ENCODE measurements around the gene GPR52. TPM values are rescaled to one million over a fixed set of nuclear protein-coding genes. Genes with fewer than 3 reads are reported as not detected.

Gene GPR52
- total RNA-seq, 1 experiment from 2014 or later = 0.90 TPM

GRCh38 chr1:174428739-174429138 is 19.0 kb upstream of the GPR52 start:
- BruUV-seq (replicated peaks) = no TSS peak
- no peaks in the 10 kb centered on the region for H3K4me1 ChIP-seq (ENCODE audit: insufficient read depth, low read length, poor library complexity, severe bottlenecking)
- ChIA-PET CTCF (no interaction called here), POLR2A (ENCODE audit: low non-redundant PET) (no interaction called here)
- no peak overlapping the region for H3K27ac ChIP-seq (ENCODE audit: low read depth, low read length, poor library complexity, severe bottlenecking)
- no peaks in the 10 kb centered on the region for H3K9me3 ChIP-seq (ENCODE audit: low read depth, low read length, poor library complexity, severe bottlenecking)
- intact Hi-C loops (cut with micrococcal nuclease; ENCODE audit: unreplicated experiment) = no loop called here
- TF ChIP-seq CTCF (conservative IDR thresholded peaks at IDR 0.05; ENCODE audit: low read depth, low read length) (no peak), EZH2 (IDR thresholded peaks at IDR 0.05; ENCODE audit: borderline replicate concordance, low read depth, low read length, poor library complexity, severe bottlenecking) (no peak)
- DNase-seq (ENCODE audit: low spot score) = no peak
- no peaks in the 10 kb centered on the region for H3K36me3 ChIP-seq (ENCODE audit: insufficient read depth, low read length, poor library complexity, severe bottlenecking)
- no peaks in the 10 kb centered on the region for H3K27me3 ChIP-seq (replicated peaks; ENCODE audit: insufficient read depth, low read depth, low read length, poor library complexity)
- no peak overlapping the region for H3K4me3 ChIP-seq (ENCODE audit: low read depth, low read length, poor library complexity, severe bottlenecking)

DNA sequence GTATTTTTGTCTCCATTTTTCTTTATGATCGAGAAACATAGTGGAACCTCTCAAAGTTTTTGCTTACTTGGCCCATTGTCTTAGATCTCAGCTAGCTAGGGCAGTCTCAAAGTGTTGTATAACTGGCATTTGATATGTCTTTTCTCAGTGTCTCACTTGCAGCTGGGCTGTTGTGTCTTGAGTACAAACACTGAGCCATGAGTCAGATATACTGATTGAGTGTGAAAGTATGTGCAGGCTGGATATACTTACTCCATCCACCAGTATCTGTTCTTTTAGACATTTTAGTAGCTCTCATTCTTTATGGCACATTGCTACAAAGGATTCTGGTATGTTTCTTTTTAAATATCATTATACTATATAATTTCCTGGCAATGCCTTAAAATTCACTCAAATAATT is 14.3 kb upstream of the GPR52 start:
- Histone ChIP-seq H3K27me3 (replicated peaks; ENCODE audit: insufficient read depth, low read depth, low read length, poor library complexity) (no peaks in the 10 kb centered on the region), H3K36me3 (ENCODE audit: insufficient read depth, low read length, poor library complexity, severe bottlenecking) (no peaks in the 10 kb centered on the region), H3K27ac (ENCODE audit: low read depth, low read length, poor library complexity, severe bottlenecking) (no peak overlapping the region), H3K4me1 (ENCODE audit: insufficient read depth, low read length, poor library complexity, severe bottlenecking) (no peaks in the 10 kb centered on the region), H3K4me3 (ENCODE audit: low read depth, low read length, poor library complexity, severe bottlenecking) (no peak overlapping the region), H3K9me3 (ENCODE audit: low read depth, low read length, poor library complexity, severe bottlenecking) (no peaks in the 10 kb centered on the region)
- no TSS peak for BruUV-seq (replicated peaks)
- intact Hi-C loops (cut with micrococcal nuclease; ENCODE audit: unreplicated experiment) = no loop called here
- TF ChIP-seq CTCF (conservative IDR thresholded peaks at IDR 0.05; ENCODE audit: low read depth, low read length) (no peak), EZH2 (IDR thresholded peaks at IDR 0.05; ENCODE audit: borderline replicate concordance, low read depth, low read length, poor library complexity, severe bottlenecking) (no peak)
- POLR2A ChIA-PET (ENCODE audit: low non-redundant PET) = no interaction called here
- CTCF ChIA-PET = no interaction called here
- no peak for DNase-seq (ENCODE audit: low spot score)

DNA sequence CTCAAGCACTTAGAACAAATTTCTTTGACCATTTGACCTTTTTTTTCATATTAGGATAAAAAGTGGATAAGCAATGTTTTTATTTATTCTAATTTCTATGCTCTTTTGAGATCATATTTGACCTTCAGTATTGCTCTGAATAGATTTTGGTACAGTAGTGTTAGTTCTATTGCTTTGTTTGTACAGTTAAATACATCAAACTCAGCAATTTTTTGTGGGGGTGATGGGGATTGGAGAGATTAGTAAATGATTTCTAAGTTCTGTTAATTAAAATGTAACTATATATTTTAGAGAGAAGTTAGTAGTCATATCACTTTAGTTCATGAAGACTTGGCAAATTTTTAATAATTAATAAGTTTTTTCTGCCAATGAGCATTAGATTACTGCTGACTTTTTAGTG is 2.4 kb upstream of the GPR52 start:
- no peak overlapping the region for H3K4me3 ChIP-seq (ENCODE audit: low read depth, low read length, poor library complexity, severe bottlenecking)
- TF ChIP-seq CTCF (conservative IDR thresholded peaks at IDR 0.05; ENCODE audit: low read depth, low read length) (no peak), EZH2 (IDR thresholded peaks at IDR 0.05; ENCODE audit: borderline replicate concordance, low read depth, low read length, poor library complexity, severe bottlenecking) (no peak)
- H3K9me3 ChIP-seq (ENCODE audit: low read depth, low read length, poor library complexity, severe bottlenecking) = no peaks in the 10 kb centered on the region
- H3K36me3 ChIP-seq (ENCODE audit: insufficient read depth, low read length, poor library complexity, severe bottlenecking) = no peaks in the 10 kb centered on the region
- ChIA-PET POLR2A (ENCODE audit: low non-redundant PET) (no interaction called here), CTCF (interaction anchor here (0.5 kb wide), 1 partner anchor 326 kb away, joined by 4 read pairs; no protein-coding TSS in a partner anchor)
- DNase-seq (ENCODE audit: low spot score) = no peak
- intact Hi-C loops (cut with micrococcal nuclease; ENCODE audit: unreplicated experiment) = no loop called here
- H3K27ac ChIP-seq (ENCODE audit: low read depth, low read length, poor library complexity, severe bottlenecking) = no peak overlapping the region
- BruUV-seq (replicated peaks) = no TSS peak
- H3K4me1 ChIP-seq (ENCODE audit: insufficient read depth, low read length, poor library complexity, severe bottlenecking) = no peaks in the 10 kb centered on the region
- no peaks in the 10 kb centered on the region for H3K27me3 ChIP-seq (replicated peaks; ENCODE audit: insufficient read depth, low read depth, low read length, poor library complexity)

Measured in A673 (cell line).